GM15510 (cell line): Measurements from ENCODE around the gene PMS1.

Source experiments
- POLR2A ChIP-seq: IDR thresholded peaks from 3 replicates; pipeline ENCODE4 v1.6.1; 2011; ENCODE audit warnings: borderline replicate concordance; ENCODE audit not compliant: insufficient read length; ENCODE audit errors: extremely low read depth

The PMS1 gene

GRCh38 chr2:189835855-189836558 is 51.8 kb downstream of the PMS1 start:
- no peak for TF ChIP-seq POLR2A

- TF ChIP-seq POLR2A = no peak
Observed at GRCh38 chr2:189836644-189837043, 52.4 kb downstream of the PMS1 start.

- TF ChIP-seq POLR2A = no peak
Observed at GRCh38 chr2:189837326-189837725, 53.1 kb downstream of the PMS1 start.

- no peak for TF ChIP-seq POLR2A
Observed at GRCh38 chr2:189841019-189841418, 56.8 kb downstream of the PMS1 start.

- no peak for TF ChIP-seq POLR2A
Observed at GRCh38 chr2:189848276-189848675, 64.0 kb downstream of the PMS1 start.

GRCh38 chr2:189849550-189849949 is 65.3 kb downstream of the PMS1 start:
- TF ChIP-seq POLR2A = no peak

- TF ChIP-seq POLR2A = no peak
Observed at GRCh38 chr2:189851174-189851826, 67.0 kb downstream of the PMS1 start.

GRCh38 chr2:189854187-189854586 is 69.9 kb downstream of the PMS1 start:
- TF ChIP-seq POLR2A = no peak

GRCh38 chr2:189854940-189855339 is 70.7 kb downstream of the PMS1 start:
- no peak for TF ChIP-seq POLR2A

- TF ChIP-seq POLR2A = no peak
Observed at GRCh38 chr2:189858291-189858690, 74.0 kb downstream of the PMS1 start.

GRCh38 chr2:189860161-189860560 is 75.9 kb downstream of the PMS1 start:
- no peak for TF ChIP-seq POLR2A

- TF ChIP-seq POLR2A = no peak
Observed at GRCh38 chr2:189862751-189863150, 78.5 kb downstream of the PMS1 start.

- TF ChIP-seq POLR2A = no peak
Observed at GRCh38 chr2:189865826-189866225, 81.6 kb downstream of the PMS1 start.

- no peak for TF ChIP-seq POLR2A
Observed at GRCh38 chr2:189866296-189866695, 82.0 kb downstream of the PMS1 start.

- no peak for TF ChIP-seq POLR2A
Observed at GRCh38 chr2:189868896-189869295, 84.6 kb downstream of the PMS1 start.
